ENCODE results near the gene ADAP1.

The ADAP1 gene

DNA sequence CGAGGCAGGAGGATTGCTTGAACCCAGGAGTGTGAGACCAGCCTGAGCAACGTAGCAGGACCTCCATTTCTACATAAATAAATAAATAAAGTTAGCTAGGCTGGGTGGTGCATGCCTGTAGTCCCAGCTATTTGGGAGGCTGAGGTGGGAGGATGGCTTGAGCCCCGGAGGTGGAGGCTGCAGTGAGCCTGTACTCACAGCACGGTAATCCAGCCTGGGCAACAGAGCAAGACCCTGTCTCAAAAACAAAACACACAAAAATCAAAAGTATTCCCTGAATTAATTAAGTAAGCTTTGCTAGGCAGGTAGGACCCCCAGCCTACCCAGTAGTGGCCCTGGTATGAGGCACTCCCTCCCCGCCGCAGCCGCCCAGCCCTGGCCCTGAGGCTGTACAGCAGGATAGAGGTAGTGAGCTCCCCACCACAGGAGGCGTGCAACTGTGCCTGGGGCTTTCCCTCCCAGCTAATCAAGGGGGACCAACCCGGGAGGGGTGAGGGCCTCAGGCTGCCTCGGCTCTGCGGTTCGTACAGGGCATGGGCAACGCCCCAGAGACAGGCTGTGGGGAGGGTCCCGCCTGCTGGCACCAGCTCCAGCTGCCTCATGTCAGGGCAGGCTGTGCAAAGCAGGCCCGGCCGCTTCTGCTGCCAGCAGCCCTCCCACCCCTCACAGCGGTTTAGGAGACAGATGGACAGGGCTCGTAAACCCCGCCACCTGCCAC lies 27.5 kb upstream of the ADAP1 start:
- TF ChIP-seq CTCF (IDR thresholded peaks at IDR 0.05; ENCODE audit: insufficient read depth, low read depth, low read length, missing control alignments) = no peak
- no peak overlapping the region for H3K4me3 ChIP-seq (ENCODE audit: low read length)
- peak; percentile 64 for DNase-seq (ENCODE audit: low read depth)

DNA sequence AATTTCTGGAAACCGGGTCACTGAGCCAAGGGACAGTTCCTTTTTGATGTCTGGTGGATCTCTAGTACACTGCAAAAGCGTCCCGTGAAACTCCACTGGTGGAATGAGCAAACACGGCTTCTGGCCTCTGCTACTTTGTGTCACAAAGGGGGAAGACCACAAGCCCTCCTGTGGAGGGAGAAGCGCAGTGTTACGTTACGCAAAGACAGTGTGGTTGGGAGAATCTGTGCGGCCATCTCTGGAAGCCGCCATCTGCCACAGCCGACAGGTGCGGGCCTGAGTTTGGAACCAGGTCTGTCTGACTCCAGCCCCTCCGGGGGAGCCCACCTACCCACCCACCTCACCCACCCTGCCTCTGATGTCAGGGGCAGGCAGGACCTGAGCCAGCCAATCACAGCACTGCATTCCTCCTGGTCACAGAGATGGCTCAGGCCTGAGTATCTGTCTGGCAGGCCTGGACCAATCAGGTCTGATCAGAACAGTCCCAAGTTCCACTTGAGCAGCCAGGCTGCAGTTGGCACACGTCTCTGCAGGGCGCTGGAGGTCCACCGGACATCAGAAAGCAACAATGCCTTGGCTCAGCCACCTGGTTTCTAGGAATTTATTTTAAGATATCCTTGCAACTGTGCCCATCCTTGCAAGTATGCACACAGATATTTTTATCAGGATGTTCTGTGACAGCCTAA lies 25.5 kb upstream of the ADAP1 start:
- peak; percentile 27 for DNase-seq (ENCODE audit: low read depth)
- H3K4me3 ChIP-seq (ENCODE audit: low read length) = no peak overlapping the region
- no peak for TF ChIP-seq CTCF (IDR thresholded peaks at IDR 0.05; ENCODE audit: insufficient read depth, low read depth, low read length, missing control alignments)

GRCh38 chr7:979151-979550 lies 24.7 kb upstream of the ADAP1 start:
- H3K4me3 ChIP-seq (ENCODE audit: low read length) = no peak overlapping the region
- DNase-seq (ENCODE audit: low read depth) = no peak
- no peak for TF ChIP-seq CTCF (IDR thresholded peaks at IDR 0.05; ENCODE audit: insufficient read depth, low read depth, low read length, missing control alignments)

- no peak overlapping the region for H3K4me3 ChIP-seq (ENCODE audit: low read length)
- no peak for TF ChIP-seq CTCF (IDR thresholded peaks at IDR 0.05; ENCODE audit: insufficient read depth, low read depth, low read length, missing control alignments)
- DNase-seq (ENCODE audit: low read depth) = no peak
These were observed 24.1 kb upstream of the ADAP1 start for GRCh38 chr7:978416-979091.

- no peak for DNase-seq (ENCODE audit: low read depth)
- TF ChIP-seq CTCF (IDR thresholded peaks at IDR 0.05; ENCODE audit: insufficient read depth, low read depth, low read length, missing control alignments) = no peak
- no peak overlapping the region for H3K4me3 ChIP-seq (ENCODE audit: low read length)
These were observed 23.5 kb upstream of the ADAP1 start for GRCh38 chr7:978049-978346.

DNA sequence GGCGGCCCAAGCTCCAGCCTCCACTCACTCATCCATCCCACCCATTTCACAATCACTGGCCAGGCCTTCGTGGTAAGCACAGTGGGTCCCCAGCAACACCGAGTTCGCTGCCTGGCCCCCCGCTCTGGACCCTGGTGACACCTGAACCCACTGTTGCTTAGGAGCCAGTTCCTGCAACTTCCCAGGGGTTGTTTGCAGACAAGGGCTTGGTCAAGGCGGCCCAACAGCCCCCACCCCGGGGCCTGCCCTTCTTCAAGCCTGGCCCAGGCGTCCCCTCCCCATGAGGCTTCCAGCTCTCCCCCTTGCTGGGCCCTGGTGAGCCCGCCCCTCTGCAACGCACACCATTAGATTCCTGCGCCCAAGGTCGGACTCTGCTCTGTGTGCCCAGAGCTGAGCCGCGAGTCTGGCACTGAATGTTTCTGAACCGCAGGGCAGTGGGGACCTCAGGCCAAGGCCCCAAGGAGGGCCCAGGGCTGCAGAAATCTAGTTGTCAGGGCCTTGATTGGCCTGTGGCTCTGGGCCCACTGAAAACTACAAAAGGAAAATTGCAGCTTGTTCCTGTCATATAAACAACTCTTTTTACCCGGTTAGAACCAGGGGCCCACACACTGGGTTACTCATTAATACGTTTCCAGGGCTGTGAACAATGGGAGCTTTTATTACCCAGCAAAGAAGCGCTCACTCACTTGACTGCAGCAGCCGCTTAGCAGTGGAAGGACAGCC lies 23.0 kb upstream of the ADAP1 start:
- TF ChIP-seq CTCF (IDR thresholded peaks at IDR 0.05; ENCODE audit: insufficient read depth, low read depth, low read length, missing control alignments) = no peak
- no peak overlapping the region for H3K4me3 ChIP-seq (ENCODE audit: low read length)
- DNase-seq (ENCODE audit: low read depth) = peak; percentile 21

Data from epithelial cell of esophagus (primary cell).